Esophagus mucosa (tissue), 1 donor: ENCODE measurements around the gene RBMS3. TPM values are rescaled to one million over a fixed set of nuclear protein-coding genes. Genes with fewer than 3 reads are reported as not detected.

Source experiments
- ATAC-seq: fragments of 200-7000 bp; cut with Tn5 transposase; one replicate; pipeline ENCODE4 v1.9.1; 2020
- total RNA-seq: library from RNA; stranded (reverse); gene quantifications from one replicate; pipeline ENCODE4 v1.2.4, GENCODE V29; 2023
- donor health status: DM: yes; HTN: yes; CAD: no.

Gene RBMS3
- total RNA-seq, 1 donor from 2014 or later, result 3.4 TPM

DNA sequence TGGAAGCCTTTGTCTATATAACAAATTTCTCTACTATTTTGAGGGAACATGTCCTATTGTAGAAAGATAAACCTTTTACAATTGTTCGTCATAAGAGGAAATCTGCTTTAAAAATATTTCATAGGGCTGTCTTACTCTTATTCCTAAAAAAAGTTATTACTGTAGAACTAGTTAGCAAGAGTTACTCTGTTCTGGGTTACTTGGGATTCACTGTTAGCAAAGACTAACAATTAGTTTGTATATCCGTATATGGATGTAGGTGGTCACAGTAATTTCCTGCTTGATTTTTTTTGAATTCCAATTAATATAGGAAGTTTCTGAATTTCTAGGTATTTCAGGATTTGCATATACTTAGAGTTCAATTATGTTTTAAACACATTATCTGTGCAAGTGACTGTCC, 413.5 kb downstream of the RBMS3 start:
- ATAC-seq, result no peak

DNA sequence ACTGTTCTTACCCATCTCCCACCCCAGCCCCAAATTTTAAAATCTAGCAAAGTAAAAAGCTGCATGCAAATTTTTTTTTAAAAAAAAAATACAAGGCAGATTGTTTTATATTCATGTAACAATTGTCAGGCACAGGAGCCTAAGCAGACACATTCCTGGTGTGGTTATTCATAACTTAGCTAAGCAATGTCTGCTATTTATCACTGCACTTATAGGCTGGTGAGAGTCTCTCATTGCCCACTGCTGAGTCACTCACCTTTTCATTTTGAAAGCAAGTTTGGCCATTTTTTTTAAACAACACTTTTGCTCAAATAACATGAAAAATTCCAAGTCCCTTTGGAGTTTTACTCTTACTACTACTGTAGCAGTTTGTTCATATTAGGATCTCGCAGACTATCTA, 413.9 kb downstream of the RBMS3 start:
- peak; percentile 73 for ATAC-seq

DNA sequence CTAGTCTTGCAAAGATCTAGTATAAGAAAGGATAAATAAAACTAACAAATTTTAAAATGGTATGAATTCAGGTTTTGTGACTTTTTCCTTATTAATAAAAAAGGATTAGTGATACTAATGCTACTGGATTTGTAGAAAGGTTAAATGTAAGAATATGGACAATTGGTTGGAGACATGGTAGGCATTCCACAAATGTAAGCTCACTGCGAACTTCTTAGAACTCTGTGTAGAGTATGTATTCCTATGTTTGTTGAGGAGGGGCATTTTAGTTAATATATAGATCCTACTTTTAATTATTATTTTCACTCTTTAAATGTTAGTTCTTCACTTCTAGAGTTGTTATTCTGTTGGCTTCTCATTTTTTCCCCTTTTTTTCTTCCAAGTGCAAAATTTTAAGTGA, 414.3 kb downstream of the RBMS3 start:
- no peak for ATAC-seq

DNA sequence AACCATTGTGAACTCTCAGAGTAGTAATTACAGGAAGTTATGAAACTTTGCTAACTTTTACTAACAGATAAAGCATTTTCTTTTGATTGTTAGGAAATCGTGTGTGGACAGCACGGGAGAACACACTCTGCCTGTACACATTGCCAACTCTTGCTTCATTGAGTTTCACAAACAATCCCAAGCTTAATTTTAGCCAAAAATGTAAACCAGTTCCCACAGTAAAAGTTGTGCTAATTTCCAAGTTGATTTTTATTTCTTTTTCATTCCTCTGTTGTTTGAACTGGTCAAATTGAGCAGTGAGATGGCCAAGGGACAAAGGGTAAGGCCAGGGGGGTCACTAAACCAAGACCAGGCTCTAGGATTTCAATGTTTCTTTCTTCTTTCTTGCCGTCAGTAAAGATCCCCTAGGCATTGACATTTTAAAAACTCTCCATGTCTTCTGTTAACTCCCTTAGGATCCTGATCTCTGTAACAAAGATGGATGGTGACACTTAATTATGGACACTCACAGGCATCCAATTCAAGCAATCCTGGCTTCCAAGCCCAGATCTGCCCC, 414.9 kb downstream of the RBMS3 start:
- no peak for ATAC-seq

DNA sequence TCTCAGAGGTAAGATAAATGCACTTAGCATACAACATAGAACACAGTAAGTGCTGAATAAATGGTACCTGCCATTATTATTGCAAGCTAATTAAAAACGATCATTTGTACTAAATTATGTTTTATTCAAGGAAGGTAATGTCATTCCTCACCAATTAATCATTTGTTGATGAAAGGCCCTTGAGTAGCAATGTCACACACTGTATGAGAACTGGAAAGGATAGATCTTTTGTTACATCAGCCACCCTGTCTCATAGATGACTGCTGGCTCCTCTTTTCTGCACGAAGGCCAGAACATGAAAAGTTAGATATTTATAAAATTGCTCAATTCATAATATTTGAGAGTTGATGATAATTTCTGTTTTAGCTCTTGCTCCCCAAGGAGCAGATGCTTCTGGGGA, 415.4 kb downstream of the RBMS3 start:
- no peak for ATAC-seq

DNA sequence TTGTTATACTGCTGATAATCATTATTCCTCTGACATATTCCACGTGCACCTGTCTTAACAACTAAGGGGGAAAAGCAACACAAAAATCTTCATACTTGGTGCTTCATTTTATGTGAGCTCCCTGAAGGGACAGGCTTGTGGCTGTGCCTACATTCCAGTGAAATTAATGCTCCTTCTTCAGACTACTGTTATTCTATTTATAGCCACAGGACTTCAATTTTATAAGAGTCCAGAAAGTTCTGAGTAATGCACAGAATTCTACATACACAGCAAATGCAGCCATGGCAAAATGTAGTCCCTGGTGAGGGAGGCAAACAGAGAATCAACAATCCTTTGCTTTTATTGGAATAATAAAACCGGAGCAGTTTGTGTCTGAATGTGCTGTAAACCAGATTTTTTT, 417.1 kb downstream of the RBMS3 start:
- no peak for ATAC-seq

DNA sequence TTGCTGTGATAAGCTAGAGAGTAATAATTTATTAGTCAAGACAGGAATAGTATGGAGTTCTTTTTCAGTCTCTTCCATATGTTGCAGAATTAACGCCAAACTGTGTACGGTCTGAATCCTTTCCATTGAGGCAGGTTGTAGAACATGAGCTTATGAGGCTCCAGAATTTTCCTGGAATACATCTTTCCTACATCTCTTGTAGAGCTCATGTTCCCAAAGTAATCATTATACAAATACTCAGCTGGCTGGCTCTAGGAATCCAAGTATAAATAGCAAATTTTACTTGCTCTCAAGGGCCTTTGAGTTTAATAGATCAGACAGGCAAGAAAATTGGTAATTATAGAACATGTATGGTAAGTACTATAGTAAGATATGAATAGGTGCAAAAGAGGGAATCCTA, 419.4 kb downstream of the RBMS3 start:
- no peak for ATAC-seq

DNA sequence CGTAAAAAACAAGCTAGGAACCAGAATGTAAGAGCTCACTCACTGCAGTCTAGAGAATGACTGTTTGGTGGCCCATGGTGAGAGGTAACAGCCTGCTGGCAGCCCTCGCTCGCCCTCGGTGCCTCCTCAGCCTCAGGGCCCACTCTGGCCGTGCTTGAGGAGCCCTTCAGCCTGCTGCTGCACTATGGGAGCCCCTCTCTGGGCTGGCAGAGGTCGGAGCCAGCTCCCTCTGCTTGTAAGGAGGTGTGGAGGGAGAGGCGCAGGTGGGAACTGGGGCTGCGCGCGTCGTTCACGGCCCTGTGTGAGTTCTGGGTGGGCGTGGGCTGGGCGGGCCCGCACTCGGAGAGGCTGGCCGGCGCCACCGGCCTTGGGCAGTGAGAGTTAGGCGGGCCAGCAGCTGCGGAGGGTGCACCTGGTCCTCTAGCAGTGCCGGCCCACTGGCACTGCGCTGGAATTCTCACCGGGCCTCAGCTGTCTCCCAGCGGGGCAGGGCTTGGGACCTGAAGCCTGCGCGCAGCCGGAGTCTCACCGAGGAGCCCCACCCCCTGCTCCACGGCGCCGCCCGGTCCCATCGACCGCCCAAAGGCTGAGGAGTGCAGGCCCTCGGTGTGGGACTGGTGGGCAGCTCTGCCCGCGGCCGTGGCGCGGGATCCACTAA, 420.6 kb downstream of the RBMS3 start:
- ATAC-seq, result peak; percentile 33

DNA sequence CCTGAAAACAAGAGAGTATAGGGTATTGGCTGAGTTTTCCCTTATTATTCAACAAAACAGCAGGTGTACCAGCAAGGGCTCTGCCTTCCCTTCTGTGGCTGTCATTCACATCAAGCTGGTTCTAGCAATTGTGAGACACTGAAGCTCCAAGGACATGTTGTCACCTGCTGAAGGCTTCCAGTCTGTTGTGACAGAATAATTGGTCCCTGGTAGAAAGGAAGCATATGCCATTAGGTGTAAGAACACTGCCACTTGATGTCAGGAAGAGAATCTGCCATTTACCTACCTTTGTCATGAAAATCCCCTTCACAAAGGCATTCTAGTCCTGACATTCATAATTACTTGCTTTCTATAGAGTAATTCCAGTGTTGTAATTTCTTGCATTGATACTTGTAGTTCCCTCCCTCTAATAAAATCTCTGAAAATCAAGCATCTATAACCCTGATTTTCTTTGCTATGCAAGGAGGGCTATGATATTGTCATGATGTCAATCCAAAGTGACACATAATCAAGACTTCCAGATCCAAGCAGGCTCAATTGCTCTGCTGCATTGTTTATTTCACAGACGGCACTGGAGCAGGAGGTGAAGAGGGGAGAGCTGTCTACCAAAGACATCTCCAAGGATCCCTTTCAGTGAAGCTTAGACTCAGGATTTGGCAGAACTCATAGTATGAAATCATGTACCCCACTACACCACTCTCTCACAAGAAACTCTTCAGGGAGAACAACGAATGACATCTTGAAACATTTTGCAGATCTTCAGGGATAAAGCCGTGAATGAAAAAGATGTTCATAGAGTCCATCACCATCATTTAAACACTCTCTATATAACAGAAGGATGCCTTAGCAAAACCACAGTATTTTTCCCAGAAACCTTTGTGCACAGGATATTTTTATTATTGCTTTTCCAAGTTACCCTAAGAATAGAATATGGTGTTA, 425.3 kb downstream of the RBMS3 start:
- no peak for ATAC-seq

DNA sequence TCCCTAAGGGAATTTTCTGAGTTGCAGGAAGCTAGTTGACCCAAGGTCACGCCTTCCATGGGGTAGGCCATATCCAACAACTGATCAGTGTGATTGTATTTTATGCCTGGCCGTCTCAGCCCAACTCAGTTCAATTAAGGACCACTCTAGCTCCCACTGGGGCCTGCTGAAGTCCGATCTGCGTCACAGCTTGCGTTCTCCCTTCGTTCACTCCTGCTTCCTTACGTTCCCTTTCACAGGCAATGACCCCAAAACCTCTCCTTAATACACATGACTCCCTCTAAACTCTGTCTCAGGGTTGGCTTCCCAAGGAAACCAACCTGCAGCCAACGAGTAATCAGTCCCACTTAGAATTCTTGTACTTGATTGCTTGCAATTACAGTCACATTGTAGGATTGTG, 428.0 kb downstream of the RBMS3 start:
- no peak for ATAC-seq

DNA sequence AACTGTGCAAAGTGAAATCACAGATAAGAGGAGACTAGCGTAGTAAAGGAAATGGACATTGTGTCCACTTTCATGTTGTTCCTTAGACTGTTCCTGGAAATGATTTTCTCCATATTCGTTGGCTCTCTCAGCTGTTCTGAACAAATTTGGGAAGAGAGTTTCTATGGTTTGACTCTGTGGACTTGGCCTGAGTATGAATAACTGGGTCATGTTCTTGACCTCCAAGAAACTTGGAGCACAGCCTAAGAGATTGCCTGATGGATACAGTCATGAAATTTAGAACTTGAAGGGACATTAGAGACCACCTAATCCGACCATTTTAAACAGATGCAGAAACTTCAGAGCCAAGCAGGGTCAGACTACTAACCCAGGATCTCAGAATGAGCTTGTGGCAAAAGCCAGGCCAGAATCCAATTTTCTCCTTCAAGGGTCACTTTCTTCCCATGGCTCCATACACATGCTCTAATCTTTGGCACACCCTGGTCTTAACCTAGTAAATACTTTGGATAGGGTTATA, 430.4 kb downstream of the RBMS3 start:
- no peak for ATAC-seq

DNA sequence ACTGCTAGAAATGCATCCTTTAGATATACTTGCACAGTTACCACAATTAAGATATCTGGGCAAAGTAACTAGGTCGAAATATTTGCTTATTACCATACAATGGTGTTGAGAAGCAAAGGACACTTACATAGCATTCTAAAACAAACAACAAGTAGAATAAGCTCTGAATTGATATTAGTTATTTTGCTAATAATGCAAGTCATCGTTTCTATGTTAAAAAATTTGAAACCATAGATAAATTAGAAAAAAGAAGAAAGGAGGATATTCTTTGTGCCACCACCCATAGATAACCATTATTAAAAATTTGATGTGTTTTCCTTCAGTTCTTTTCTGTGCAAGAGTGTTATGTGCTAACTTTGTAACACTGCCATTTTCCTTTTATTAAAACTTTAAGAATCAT, 435.3 kb downstream of the RBMS3 start:
- ATAC-seq, result no peak

DNA sequence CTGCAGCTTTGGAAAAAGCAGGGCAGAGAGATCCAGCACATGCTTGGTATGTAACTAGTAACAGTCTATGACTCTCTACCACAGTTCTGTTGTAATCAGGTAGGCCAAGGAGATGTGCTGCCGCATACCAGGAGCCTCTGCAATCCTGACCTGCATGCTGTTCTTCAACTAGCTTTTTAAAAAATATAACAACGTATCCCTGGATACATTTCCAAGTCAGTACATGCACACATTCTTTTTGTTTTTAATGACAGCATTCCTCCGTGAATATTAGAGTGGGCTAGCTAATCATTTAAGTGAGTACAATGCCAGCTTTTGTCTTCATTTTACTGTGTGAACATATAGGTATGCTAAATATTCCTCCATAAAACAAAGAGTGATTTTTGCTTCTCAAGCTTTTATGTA, 437.8 kb downstream of the RBMS3 start:
- ATAC-seq, result no peak

DNA sequence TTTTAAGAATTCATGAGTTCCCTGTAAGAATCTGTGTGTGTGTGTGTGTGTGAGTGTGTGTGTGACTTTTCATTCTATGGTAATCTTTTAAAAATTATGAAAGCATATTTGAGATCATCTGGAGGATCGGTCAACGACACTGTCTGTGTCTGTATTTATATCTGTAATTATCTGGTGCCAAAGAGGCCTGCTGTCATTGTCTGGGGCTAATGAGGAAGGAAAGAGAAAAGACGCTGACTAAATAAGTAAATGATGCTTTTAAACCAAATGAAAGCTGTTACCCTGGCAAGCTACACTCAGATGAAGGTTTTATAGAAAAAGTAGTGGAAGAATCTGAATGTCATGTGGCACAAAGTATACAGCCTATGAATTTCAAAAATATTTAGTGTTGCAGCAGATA, 439.8 kb downstream of the RBMS3 start:
- no peak for ATAC-seq

DNA sequence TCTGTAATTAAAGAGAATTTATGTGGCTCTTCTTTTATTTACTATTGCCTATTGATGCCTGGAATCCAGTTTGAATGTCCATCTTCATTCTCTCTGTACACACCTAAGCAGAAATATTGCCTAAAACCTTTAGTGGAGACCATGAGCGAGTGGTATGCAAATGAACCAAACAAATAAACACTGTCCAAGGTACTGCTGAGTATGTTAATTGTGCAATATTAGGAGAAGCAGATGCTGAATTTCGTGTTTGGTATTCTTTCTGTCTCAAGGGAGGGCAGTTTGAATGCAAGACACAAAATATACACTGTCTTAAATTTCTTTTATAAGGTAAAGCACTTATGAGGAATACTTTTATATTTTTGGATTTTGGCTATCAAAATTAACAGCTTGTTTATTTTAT, 440.9 kb downstream of the RBMS3 start:
- ATAC-seq, result no peak

DNA sequence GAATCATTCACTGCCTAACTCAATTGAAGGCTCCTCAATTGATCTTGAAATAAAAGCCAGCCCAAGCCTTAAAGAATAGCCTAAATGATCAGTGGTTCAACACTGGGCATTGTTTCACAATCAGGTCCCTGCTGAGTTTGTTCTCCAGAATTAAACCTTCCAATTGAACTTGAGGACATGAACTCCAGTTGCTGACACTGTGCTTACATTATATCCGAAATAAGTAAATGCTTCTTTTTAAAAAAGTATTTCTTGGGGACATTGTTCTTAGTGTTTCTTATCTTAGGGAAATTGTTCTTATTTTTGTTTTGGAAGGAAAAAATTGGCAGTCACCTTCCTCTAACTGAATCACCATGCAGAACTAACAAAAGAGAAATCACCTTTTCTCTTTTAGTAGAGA, 450.2 kb downstream of the RBMS3 start:
- ATAC-seq, result no peak

DNA sequence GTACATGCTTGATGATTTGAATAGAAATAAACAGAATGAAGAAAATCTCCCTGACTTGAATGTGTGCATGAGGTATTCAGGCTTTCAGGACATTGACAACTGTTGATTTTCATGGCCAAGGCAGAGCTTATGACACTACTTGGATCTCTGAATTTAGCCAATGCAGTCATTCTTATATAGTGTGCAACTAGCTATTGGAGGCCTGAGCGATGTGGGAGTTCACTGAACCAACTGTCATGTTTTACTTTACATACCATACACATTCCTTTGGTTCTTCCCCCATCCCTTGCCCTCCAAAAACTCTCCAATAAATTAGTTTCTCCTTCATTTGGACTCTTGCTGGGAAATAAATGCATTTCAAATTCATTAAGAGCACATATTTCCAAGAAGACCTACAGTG, 460.4 kb downstream of the RBMS3 start:
- ATAC-seq, result no peak

DNA sequence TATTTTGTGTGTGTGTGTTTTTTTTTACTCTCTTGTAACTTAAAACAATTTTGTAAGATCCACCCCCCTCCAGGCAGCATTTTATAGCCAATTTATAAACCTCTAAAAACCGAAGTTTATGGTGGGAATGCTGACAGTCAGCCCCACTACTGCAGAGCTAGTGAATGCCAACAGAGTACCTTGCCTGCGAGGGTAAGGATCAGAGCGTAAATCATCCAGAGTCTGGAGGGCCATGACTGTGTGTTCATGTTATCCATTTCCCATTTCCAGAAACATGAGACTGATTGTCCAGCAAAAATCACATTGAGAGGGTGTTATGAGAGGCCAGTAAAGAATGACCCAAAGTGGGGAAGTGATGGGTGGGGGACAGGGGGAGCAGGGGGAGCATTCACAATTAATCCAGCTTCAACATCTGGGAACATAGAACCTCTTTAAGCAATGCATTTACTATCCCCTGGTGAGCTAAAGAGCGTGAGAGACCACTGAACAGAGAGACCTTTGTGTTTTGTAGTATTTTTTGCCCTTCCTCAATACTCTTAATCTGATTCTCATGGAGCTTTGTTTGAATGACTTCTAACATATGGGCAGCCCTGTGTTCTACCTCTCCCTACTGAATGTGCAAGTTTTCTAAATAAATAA, 464.5 kb downstream of the RBMS3 start:
- no peak for ATAC-seq

DNA sequence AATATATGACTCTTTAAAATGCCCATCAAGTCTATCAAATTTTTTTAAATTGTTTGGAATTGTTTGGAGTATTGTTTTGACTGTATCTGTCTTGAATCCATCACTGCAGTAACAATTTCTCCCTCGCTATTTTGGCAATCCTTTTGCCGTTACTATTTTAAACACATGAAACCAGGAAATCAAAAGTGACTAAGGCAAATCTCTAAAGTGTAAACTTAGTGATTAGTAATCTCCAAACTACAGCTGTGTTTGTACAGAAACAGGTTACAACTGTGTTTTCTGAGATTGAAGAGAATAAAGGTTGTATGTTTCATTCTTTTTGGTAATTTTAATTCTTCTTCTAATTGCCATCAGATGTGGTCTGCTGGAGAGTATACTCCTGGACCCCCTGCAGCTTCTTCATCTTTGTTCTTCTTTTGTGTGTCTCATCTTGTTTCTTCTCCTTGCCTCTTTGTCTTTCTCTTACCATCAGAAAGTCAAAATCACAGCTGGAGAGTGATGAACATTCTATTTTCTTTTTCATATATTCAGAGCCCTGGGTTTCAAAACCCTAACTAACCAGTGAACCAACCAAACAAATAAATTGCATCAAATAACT, 465.4 kb downstream of the RBMS3 start:
- ATAC-seq, result no peak

DNA sequence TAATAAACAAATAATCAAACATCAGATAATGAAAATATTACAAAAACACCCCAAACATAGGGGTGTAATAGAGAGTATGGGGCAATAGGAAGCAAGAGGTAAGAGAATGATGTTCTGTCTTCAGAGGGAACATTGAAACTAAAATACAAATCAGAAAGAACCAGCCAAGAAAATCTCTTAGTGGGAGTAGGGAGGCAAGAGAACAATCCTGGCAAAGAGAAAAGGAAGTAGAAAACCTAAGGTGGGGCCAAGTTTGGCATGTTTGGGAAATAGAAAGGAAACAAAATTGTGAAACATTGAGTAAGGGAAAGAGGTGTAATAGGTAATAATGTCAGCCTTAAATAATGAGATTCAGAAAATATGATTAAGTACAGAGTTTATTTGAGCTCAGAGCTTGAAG, 467.1 kb downstream of the RBMS3 start:
- no peak for ATAC-seq

DNA sequence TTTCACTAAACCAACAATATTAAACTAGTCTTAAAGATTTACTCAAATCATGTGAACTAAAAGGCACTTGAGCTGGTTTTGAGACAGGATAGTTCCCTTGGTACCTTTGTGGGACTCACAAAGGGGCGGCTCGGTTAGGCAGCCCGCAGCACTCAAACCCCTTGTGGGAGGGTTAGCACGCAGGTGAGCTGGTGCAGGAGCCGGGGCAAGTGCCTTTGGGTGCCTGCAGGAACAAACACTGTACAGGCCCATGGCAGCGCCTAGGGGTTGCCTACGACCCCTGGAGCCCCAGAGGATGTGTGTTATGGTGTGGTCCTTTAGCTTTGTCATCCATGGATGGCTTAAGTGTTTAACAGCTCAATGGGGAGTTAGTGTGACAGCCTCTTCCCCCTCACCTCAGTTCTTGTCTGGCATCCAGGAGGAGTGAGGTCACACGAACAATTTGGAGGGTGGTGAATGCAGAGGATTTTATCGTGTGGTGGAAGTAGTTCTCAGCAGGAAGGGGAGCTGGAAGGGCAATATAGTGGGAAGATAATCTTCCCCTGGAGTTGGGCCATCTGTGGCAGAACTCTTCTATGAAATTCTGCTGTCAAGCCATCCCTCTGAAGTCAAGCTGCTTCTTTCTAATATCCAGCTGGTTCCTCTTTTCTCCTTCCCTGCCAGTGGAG, 470.9 kb downstream of the RBMS3 start:
- ATAC-seq, result no peak

DNA sequence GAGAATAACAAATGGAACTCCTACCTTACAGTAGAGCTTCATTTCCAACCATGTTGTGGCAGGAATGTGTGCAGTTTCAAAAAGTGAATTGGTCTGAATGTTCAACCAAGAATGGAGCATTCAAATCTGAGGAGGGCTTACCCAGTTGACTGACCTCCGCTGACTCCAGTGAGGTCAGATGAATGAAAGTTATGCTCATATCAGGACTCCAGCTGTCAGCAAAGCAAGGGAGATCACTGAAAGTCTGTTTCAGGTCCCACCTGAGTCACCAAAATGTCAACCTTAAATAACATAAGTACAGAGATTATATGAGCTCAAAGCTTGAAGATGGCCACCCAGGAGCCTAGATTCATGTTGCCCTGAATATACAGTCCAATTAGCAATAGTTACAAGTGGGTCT, 473.5 kb downstream of the RBMS3 start:
- ATAC-seq, result no peak
